ENCODE results near the gene UQCR11. TPM values are rescaled to one million over a fixed set of nuclear protein-coding genes. Genes with fewer than 3 reads are reported as not detected.

UQCR11 gene
- total RNA-seq, 1 experiment from 2014 or later, result 256 TPM

GRCh38 chr19:1576242-1577089, 28.8 kb downstream of the UQCR11 start:
- H3K4me3 ChIP-seq (ENCODE audit: low read depth, low read length, poor library complexity, severe bottlenecking), result no peak overlapping the region
- no peak for TF ChIP-seq EZH2 (IDR thresholded peaks at IDR 0.05; ENCODE audit: borderline replicate concordance, low read depth, low read length, poor library complexity, severe bottlenecking)
- no peak for TF ChIP-seq CTCF (conservative IDR thresholded peaks at IDR 0.05; ENCODE audit: low read depth, low read length)
- H3K27me3 ChIP-seq (replicated peaks; ENCODE audit: insufficient read depth, low read depth, low read length, poor library complexity), result no peaks in the 10 kb centered on the region
- ChIA-PET CTCF (no interaction called here), POLR2A (ENCODE audit: low non-redundant PET) (no interaction called here)
- BruUV-seq (replicated peaks), result TSS peak; percentile 35
- peaks cover 44% of the 10 kb centered on the region for H3K36me3 ChIP-seq (ENCODE audit: insufficient read depth, low read length, poor library complexity, severe bottlenecking)
- intact Hi-C loops (cut with micrococcal nuclease; ENCODE audit: unreplicated experiment), result no loop called here
- DNase-seq (ENCODE audit: low spot score), result no peak
- no peaks in the 10 kb centered on the region for H3K9me3 ChIP-seq (ENCODE audit: low read depth, low read length, poor library complexity, severe bottlenecking)
- no peak overlapping the region for H3K27ac ChIP-seq (ENCODE audit: low read depth, low read length, poor library complexity, severe bottlenecking)
- H3K4me1 ChIP-seq (ENCODE audit: insufficient read depth, low read length, poor library complexity, severe bottlenecking), result no peaks in the 10 kb centered on the region

GRCh38 chr19:1575323-1576241, 29.7 kb downstream of the UQCR11 start:
- no peak for DNase-seq (ENCODE audit: low spot score)
- Histone ChIP-seq H3K27me3 (replicated peaks; ENCODE audit: insufficient read depth, low read depth, low read length, poor library complexity) (no peaks in the 10 kb centered on the region), H3K27ac (ENCODE audit: low read depth, low read length, poor library complexity, severe bottlenecking) (no peak overlapping the region), H3K36me3 (ENCODE audit: insufficient read depth, low read length, poor library complexity, severe bottlenecking) (peaks cover 35% of the 10 kb centered on the region), H3K4me1 (ENCODE audit: insufficient read depth, low read length, poor library complexity, severe bottlenecking) (no peaks in the 10 kb centered on the region), H3K9me3 (ENCODE audit: low read depth, low read length, poor library complexity, severe bottlenecking) (no peaks in the 10 kb centered on the region), H3K4me3 (ENCODE audit: low read depth, low read length, poor library complexity, severe bottlenecking) (no peak overlapping the region)
- TF ChIP-seq CTCF (conservative IDR thresholded peaks at IDR 0.05; ENCODE audit: low read depth, low read length), result no peak
- TF ChIP-seq EZH2 (IDR thresholded peaks at IDR 0.05; ENCODE audit: borderline replicate concordance, low read depth, low read length, poor library complexity, severe bottlenecking), result no peak
- intact Hi-C loops (cut with micrococcal nuclease; ENCODE audit: unreplicated experiment), result no loop called here
- no TSS peak for BruUV-seq (replicated peaks)
- ChIA-PET POLR2A (ENCODE audit: low non-redundant PET) (no interaction called here), CTCF (no interaction called here)

- CTCF ChIA-PET, result no interaction called here
- H3K27me3 ChIP-seq (replicated peaks; ENCODE audit: insufficient read depth, low read depth, low read length, poor library complexity), result no peaks in the 10 kb centered on the region
- H3K27ac ChIP-seq (ENCODE audit: low read depth, low read length, poor library complexity, severe bottlenecking), result no peak overlapping the region
- no peaks in the 10 kb centered on the region for H3K9me3 ChIP-seq (ENCODE audit: low read depth, low read length, poor library complexity, severe bottlenecking)
- POLR2A ChIA-PET (ENCODE audit: low non-redundant PET), result no interaction called here
- intact Hi-C loops (cut with micrococcal nuclease; ENCODE audit: unreplicated experiment), result no loop called here
- DNase-seq (ENCODE audit: low spot score), result no peak
- BruUV-seq (replicated peaks), result no TSS peak
- TF ChIP-seq CTCF (conservative IDR thresholded peaks at IDR 0.05; ENCODE audit: low read depth, low read length) (no peak), EZH2 (IDR thresholded peaks at IDR 0.05; ENCODE audit: borderline replicate concordance, low read depth, low read length, poor library complexity, severe bottlenecking) (no peak)
- H3K4me1 ChIP-seq (ENCODE audit: insufficient read depth, low read length, poor library complexity, severe bottlenecking), result no peaks in the 10 kb centered on the region
- peaks cover 25% of the 10 kb centered on the region for H3K36me3 ChIP-seq (ENCODE audit: insufficient read depth, low read length, poor library complexity, severe bottlenecking)
- no peak overlapping the region for H3K4me3 ChIP-seq (ENCODE audit: low read depth, low read length, poor library complexity, severe bottlenecking)
These were observed 30.7 kb downstream of the UQCR11 start for GRCh38 chr19:1574354-1575136.

Measured in A673 (cell line).